NT2/D1 (cell line): Measurements from ENCODE around the gene KDM8.

Source experiments
- DNase-seq: peaks from one replicate; pipeline ENCODE4 v3.0.0-alpha.2; 2011; ENCODE audit warnings: low read depth, low spot score
- H3K27me3 ChIP-seq: 2 replicates; pipeline ENCODE4 v1.6.0; 2011; ENCODE audit warnings: mild to moderate bottlenecking; ENCODE audit not compliant: insufficient read length, insufficient read depth
- H3K36me3 ChIP-seq: 2 replicates; pipeline ENCODE4 v1.6.1; 2011; ENCODE audit warnings: mild to moderate bottlenecking, low read length, mixed read lengths; ENCODE audit not compliant: insufficient read depth, insufficient read length
- H3K4me1 ChIP-seq: 2 replicates; pipeline ENCODE4 v1.5.1; 2011; ENCODE audit not compliant: insufficient read depth, insufficient read length
- H3K4me3 ChIP-seq: 2 replicates; pipeline ENCODE4 v1.5.1; 2011; ENCODE audit warnings: low read depth; ENCODE audit not compliant: insufficient read length
- H3K9ac ChIP-seq: 2 replicates; pipeline ENCODE4 v1.6.0; 2011; ENCODE audit warnings: low read depth; ENCODE audit not compliant: insufficient read length
- H3K9me3 ChIP-seq: 2 replicates; pipeline ENCODE4 v1.5.1; 2011; ENCODE audit warnings: mild to moderate bottlenecking, low read length; ENCODE audit not compliant: insufficient read depth
- SUZ12 ChIP-seq: IDR thresholded peaks from 2 replicates; pipeline ENCODE4 v1.6.1; 2011; ENCODE audit not compliant: insufficient read length, insufficient read depth; ENCODE audit errors: extremely low read depth
- YY1 ChIP-seq: IDR thresholded peaks from 2 replicates; pipeline ENCODE4 v1.6.1; 2011; ENCODE audit not compliant: insufficient read length, insufficient read depth
- ZNF274 ChIP-seq: IDR thresholded peaks from 2 replicates; pipeline ENCODE4 v1.6.1; 2011; ENCODE audit warnings: mild to moderate bottlenecking, low read depth, low read length

The KDM8 gene

DNA sequence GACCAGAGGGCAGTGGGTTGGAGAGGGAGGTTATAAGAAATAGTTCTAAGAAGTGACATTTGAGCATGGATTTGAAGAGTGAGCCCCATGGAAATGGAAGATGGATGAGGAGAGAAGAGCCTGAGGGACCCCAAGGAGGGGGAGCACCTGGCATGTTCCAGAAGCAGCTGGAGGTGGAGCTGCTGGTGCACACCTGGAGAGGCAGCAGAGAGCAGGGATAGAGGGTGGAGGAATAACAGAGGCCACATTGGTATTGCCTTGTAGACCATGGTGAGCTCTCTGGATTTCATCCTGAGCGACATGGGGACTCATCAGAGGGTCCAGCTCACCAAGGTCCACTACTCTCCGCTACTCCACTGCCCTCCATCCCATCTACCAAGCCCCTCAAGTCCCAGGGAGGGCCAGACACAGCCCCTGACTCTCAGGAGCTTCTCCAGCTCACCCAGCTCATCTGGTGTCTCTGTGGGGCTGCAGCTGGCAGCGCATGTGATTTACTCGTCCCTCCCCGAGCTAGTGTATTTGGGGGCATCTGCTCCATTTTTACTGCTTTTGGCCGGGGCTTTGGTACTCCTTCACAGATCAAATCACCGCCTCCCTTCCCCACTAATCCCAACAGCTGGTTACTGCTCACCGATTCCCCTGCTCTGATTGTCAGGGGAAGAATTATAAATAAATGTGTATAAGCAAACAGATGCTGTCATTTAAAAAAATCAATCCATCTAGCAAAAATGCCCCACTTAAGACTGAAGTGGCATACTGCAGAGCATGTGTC, 22.1 kb upstream of the KDM8 start:
- no peaks in the 10 kb centered on the region for H3K9me3 ChIP-seq
- H3K4me3 ChIP-seq: no peak overlapping the region
- H3K9ac ChIP-seq: no peak overlapping the region
- no peaks in the 10 kb centered on the region for H3K4me1 ChIP-seq
- H3K36me3 ChIP-seq: no peaks in the 10 kb centered on the region
- no peaks in the 10 kb centered on the region for H3K27me3 ChIP-seq
- no peak for DNase-seq
- no peak for TF ChIP-seq ZNF274
- TF ChIP-seq YY1: no peak
- no peak for TF ChIP-seq SUZ12

DNA sequence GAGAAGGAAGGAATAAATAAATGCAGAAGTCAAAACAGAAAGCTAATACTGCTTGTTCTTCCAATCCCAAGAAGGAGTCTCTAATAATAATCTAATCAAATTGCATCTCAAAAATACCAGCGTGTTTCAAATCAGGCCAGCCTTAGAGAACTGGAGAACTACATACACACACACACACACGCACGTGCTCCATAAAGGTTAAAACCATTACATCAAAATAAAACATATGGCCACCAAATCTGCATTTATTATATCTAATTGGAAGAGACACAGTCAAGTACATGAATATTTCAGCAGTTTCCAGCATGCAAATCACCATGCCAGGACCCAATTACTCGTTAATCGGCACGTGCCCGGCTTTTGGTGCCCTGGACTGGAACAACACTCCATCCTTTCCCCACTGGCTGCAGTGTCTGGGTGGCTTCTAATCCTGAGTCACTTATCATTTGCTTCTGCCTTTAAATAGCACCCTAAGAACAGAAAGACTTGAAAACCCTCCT, 20.4 kb upstream of the KDM8 start:
- no peak overlapping the region for H3K9ac ChIP-seq
- no peaks in the 10 kb centered on the region for H3K9me3 ChIP-seq
- no peaks in the 10 kb centered on the region for H3K36me3 ChIP-seq
- no peaks in the 10 kb centered on the region for H3K4me1 ChIP-seq
- no peak overlapping the region for H3K4me3 ChIP-seq
- no peak for TF ChIP-seq YY1
- TF ChIP-seq ZNF274: no peak
- TF ChIP-seq SUZ12: no peak
- no peak for DNase-seq
- no peaks in the 10 kb centered on the region for H3K27me3 ChIP-seq

DNA sequence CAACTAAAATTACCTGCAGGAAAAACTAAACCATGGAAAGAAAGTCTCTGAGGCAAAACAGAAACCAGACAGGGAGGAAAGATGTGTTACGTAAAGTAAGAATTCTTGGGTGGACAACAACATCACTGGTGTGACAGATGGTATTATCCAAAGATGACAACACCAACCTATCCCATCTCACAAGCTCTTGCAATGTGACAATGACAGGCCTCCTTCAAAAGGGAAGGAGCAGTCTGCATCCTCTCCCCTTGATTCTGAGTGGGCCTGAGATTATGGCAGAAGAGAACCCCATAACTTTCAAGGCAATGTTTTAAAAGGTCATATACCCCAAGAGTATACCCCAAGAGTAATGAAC, 17.6 kb upstream of the KDM8 start:
- H3K36me3 ChIP-seq: no peaks in the 10 kb centered on the region
- no peaks in the 10 kb centered on the region for H3K9me3 ChIP-seq
- no peak overlapping the region for H3K9ac ChIP-seq
- DNase-seq: no peak
- no peak for TF ChIP-seq SUZ12
- no peak for TF ChIP-seq ZNF274
- no peak for TF ChIP-seq YY1
- no peak overlapping the region for H3K4me3 ChIP-seq
- H3K4me1 ChIP-seq: peaks cover 4% of the 10 kb centered on the region
- H3K27me3 ChIP-seq: no peaks in the 10 kb centered on the region

DNA sequence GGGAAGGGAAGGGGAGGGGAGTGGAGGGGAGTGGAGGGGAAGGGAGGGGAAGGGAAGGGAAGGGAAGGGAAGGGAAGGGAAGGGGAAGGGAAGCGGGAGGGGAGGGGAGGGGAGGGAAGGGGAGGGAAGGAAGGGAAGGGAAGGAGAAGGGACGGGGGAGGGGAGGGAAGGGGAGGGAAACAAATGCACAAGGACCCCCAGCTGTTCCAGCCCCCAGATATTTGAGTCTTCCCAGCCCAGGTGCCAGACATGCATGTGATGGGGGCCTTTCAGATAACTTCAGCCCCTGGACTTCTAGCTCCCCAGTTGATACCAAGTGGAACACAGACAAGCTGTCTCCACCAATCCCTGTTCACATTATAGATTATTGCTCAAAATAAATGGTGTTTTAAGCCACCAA, 14.7 kb upstream of the KDM8 start:
- no peak for DNase-seq
- Histone ChIP-seq H3K4me1 (peaks cover 4% of the 10 kb centered on the region), H3K9me3 (no peaks in the 10 kb centered on the region), H3K27me3 (no peaks in the 10 kb centered on the region), H3K4me3 (no peak overlapping the region), H3K36me3 (no peaks in the 10 kb centered on the region), H3K9ac (no peak overlapping the region)
- TF ChIP-seq YY1 (no peak), ZNF274 (no peak), SUZ12 (no peak)

DNA sequence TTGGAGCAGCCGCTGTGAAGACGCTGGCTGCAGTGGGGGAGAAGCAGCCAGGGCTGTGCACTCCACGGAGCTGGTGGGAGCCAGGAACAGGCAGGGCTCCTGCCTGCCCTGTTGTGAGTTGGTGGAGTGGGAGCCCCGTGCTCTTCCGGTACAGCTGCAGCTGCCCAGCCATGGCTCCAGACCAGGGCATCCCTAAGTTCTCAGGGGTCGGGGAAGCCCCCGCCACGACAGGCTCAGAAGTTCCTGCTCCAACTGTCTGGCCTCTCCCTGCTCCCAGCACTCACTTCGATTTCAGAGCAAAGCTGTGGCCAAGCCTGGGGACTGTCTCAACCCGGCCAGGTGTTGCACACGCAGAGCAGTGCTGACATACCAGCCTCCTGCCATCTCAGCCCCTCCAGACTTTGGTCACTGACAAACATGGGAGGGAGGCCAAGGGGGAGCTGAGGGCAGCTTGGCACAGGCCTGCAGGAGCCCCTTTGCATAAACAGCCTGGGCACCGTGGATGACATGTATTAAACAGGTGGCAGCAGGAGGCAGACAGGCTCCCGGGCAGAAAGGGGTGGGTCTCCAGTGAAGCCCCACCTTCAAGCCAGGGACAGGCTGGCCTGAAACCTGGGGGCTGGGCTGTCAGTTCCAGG, 13.9 kb upstream of the KDM8 start:
- Histone ChIP-seq H3K9ac (no peak overlapping the region), H3K27me3 (no peaks in the 10 kb centered on the region), H3K36me3 (no peaks in the 10 kb centered on the region), H3K4me1 (peaks cover 4% of the 10 kb centered on the region), H3K4me3 (no peak overlapping the region), H3K9me3 (no peaks in the 10 kb centered on the region)
- TF ChIP-seq YY1 (no peak), ZNF274 (no peak), SUZ12 (no peak)
- DNase-seq: no peak

DNA sequence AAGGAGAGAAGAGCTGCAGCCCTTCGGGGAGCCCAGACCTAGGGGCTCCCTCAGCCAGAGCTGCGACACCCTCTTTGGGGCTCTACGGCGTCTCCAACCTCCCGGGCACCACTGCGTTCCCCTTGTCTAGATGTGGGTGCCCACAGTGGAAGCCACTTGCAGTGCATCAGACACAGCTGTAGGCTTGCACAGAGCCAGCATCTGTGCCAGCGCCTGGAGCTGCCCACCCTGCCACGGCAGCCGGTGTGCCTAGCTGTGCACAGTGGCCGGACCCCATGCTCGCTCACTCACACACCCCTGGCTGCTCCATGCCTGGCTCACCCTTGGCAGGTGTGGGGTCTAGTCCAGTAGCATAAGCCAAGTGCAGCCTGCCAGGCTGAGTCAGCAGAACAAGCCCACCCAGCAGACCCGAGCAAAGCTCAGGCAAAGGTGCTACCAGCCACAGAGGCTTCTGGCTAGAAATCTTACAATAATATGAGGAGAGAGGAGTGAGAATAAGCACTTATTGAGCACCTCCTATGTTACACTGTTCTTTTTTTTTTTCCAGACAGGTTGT, 12.9 kb upstream of the KDM8 start:
- no peak for TF ChIP-seq ZNF274
- TF ChIP-seq YY1: no peak
- TF ChIP-seq SUZ12: no peak

DNA sequence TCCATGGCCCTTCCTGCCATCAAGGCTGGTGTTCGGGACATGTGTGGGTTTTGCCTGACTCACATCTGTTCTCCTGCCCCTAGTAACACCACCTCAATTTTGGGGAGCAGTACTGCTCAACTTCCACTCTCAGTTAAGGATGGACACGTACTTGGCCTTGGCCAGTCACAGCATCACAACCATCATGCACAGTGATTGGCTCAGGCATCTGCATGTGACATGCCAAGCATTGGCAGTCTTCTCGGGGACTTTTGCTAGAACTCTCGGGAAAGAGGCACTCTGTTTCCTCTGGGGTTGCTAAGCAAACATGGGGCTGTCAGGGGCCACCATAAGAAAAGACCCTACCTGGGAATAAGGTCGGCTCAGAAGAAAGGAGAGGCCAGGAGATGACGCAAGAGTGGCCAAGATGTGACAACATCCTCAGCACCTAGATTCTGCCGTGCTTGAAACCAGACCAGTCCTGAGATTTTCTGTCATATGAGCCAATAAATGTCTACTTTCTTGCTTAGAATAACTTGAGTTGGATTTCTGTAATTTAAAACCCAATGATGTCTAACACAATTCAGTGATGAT, 11.9 kb upstream of the KDM8 start:
- Histone ChIP-seq H3K4me3 (no peak overlapping the region), H3K36me3 (no peaks in the 10 kb centered on the region), H3K4me1 (peaks cover 4% of the 10 kb centered on the region), H3K9ac (no peak overlapping the region), H3K9me3 (peaks cover 4% of the 10 kb centered on the region; the same call in 1 of the 2 replicates), H3K27me3 (no peaks in the 10 kb centered on the region)
- DNase-seq: no peak
- TF ChIP-seq YY1: no peak

More for the DNA sequence above, 12.9 kb upstream of the KDM8 start:
- H3K9me3 ChIP-seq: peaks cover 4% of the 10 kb centered on the region; the same call in 1 of the 2 replicates
- H3K4me3 ChIP-seq: no peak overlapping the region
- no peak for DNase-seq
- H3K36me3 ChIP-seq: no peaks in the 10 kb centered on the region
- no peak overlapping the region for H3K9ac ChIP-seq
- peaks cover 4% of the 10 kb centered on the region for H3K4me1 ChIP-seq
- no peaks in the 10 kb centered on the region for H3K27me3 ChIP-seq
